Body of pancreas (tissue), 4 donors: ENCODE data around the gene CFB. TPM values are rescaled to one million over a fixed set of nuclear protein-coding genes. Genes with fewer than 3 reads are reported as not detected.

ENCODE experiments used
- ATAC-seq: fragments of 150-250 bp; one replicate; pipeline ENCODE4 v1.9.1; 2016
- DNase-seq, 4 donors: peaks; one replicate each; pipeline ENCODE4 v3.0.0-alpha.2; 2019
- H3K27ac ChIP-seq, 4 donors: fragments of 200-600 bp; sonication (generic); 1 replicate in 3 of 4; 2 replicates in 1 of 4; pipeline versions ENCODE4 v1.5.1 to v1.6.1; 2016 to 2019; ENCODE audit warnings: mild to moderate bottlenecking in 1 of 4, mixed read lengths in 1 of 4, moderate library complexity in 1 of 4
- H3K27me3 ChIP-seq, 2 donors: fragments of 200-600 bp; sonication (generic); one replicate each; pipeline ENCODE4 v1.6.0; 2016; ENCODE audit warnings: mild to moderate bottlenecking in 1 of 2
- H3K36me3 ChIP-seq, 2 donors: fragments of 200-600 bp; sonication (generic); replicated peaks in 1 of 2; 2 replicates each; pipeline ENCODE4 v1.5.1; 2016; ENCODE audit warnings: low read depth in 2 of 2; ENCODE audit not compliant: insufficient read depth in 1 of 2
- H3K4me1 ChIP-seq: fragments of 200-600 bp; sonication (generic); one replicate; pipeline ENCODE4 v1.6.0; 2016
- H3K4me3 ChIP-seq, 2 donors: fragments of 200-600 bp; sonication (generic); 1 replicate in 1 of 2; 2 replicates in 1 of 2; pipeline ENCODE4 v1.5.1; 2016 to 2019
- H3K9me3 ChIP-seq, 3 donors: fragments of 200-600 bp; sonication (generic); 1 replicate in 2 of 3; 2 replicates in 1 of 3; pipeline ENCODE4 v1.5.1; 2016
- CTCF ChIP-seq, 7 experiments: fragments of 450-650 bp in 4 of 7; fragments of 200-600 bp in 3 of 7; sonication (generic) in 3 of 7; IDR thresholded peaks; one replicate each; pipeline ENCODE4 v1.5.1; 2016 to 2019; ENCODE audit warnings: antibody characterized with exemption in 7 of 7
- POLR2A ChIP-seq, 3 donors: fragments of 450-650 bp; IDR thresholded peaks; one replicate each; pipeline ENCODE4 v1.6.1; 2016; ENCODE audit warnings: antibody characterized with exemption in 3 of 3, mild to moderate bottlenecking in 2 of 3
- WGBS, 2 donors: methylation state at CpG; one replicate each; pipeline ENCODE4 v1.1.5; 2017; 5-methylcytosine and 5-hydroxymethylcytosine counted together
- intact Hi-C: fragments of 100-400 bp; cut with DNase I; formaldehyde crosslinking; loops from one replicate; pipeline ENCODE4 v1.15.1; 2023
- total RNA-seq, 2 donors: library from RNA; depleted of rRNA; stranded (reverse); fragments of >200 nt; gene quantifications; one replicate each; pipeline ENCODE4 v1.1.0, GENCODE V29; 2016

The CFB gene
- total RNA-seq, 2 donors from 2014 or later = 21.0 to 33.9 TPM

GRCh38 chr6:31948753-31949413 is 3.0 kb downstream of the CFB start:
- no peak for ATAC-seq
- Histone ChIP-seq H3K4me3 (no peak overlapping the region), H3K27ac (no peak overlapping the region), H3K27me3 (no peaks in the 10 kb centered on the region), H3K36me3 (peaks cover under 1 to 8% of the 10 kb centered on the region in 2 donors), H3K9me3 (no peaks in the 10 kb centered on the region), H3K4me1 (peaks cover 16% of the 10 kb centered on the region)
- WGBS, 2 donors = 83 to 86% methylated on average over 5 to 6 of the region's 6 CpGs
- TF ChIP-seq POLR2A (IDR thresholded peaks at IDR 0.05) = no peak
- no peak for TF ChIP-seq CTCF (IDR thresholded peaks at IDR 0.05)
- DNase-seq = no peak
- intact Hi-C loops = no loop called here

- Histone ChIP-seq H3K27me3 (no peaks in the 10 kb centered on the region), H3K36me3 (peaks cover 8 to 17% of the 10 kb centered on the region in 2 donors), H3K27ac (no peak overlapping the region), H3K4me1 (peaks cover 11% of the 10 kb centered on the region), H3K4me3 (no peak overlapping the region), H3K9me3 (no peaks in the 10 kb centered on the region)
- no peak for TF ChIP-seq POLR2A (IDR thresholded peaks at IDR 0.05)
- DNase-seq (no peak), ATAC-seq (no peak)
- intact Hi-C loops = loop anchor here (5.0 kb wide), 1 partner anchor 268 kb away; the partner anchor contains the start of gene LY6G5C
- WGBS, 2 donors = 77 to 83% methylated on average over 7 of the region's 7 CpGs
These were observed 4.1 kb downstream of the CFB start for GRCh38 chr6:31949926-31950548.

GRCh38 chr6:31952140-31952805 is 6.4 kb downstream of the CFB start:
- intact Hi-C loops = loop anchor here (5.0 kb wide), 1 partner anchor 270 kb away; the partner anchor contains the start of gene LY6G5C

GRCh38 chr6:31952890-31953289 is 7.0 kb downstream of the CFB start:
- WGBS, 2 donors = 68 to 84% methylated on average over 5 of the region's 5 CpGs
- H3K27me3 ChIP-seq = no peaks in the 10 kb centered on the region
- DNase-seq (no peak), ATAC-seq (no peak)
- TF ChIP-seq POLR2A (IDR thresholded peaks at IDR 0.05) = no peak
- no peaks in the 10 kb centered on the region for H3K9me3 ChIP-seq
- peaks cover 8 to 25% of the 10 kb centered on the region in 2 donors for H3K36me3 ChIP-seq
- H3K4me3 ChIP-seq = no peak overlapping the region
- peaks cover 7% of the 10 kb centered on the region for H3K4me1 ChIP-seq
- no peak overlapping the region for H3K27ac ChIP-seq
- intact Hi-C loops = loop anchor here (5.0 kb wide), 1 partner anchor 271 kb away; the partner anchor contains the start of gene LY6G5C

More at GRCh38 chr6:31952140-31952805, 6.4 kb downstream of the CFB start:
- Histone ChIP-seq H3K27ac (no peak overlapping the region), H3K36me3 (peaks cover 8 to 25% of the 10 kb centered on the region in 2 donors), H3K9me3 (no peaks in the 10 kb centered on the region), H3K4me3 (no peak overlapping the region), H3K4me1 (peaks cover under 1% of the 10 kb centered on the region), H3K27me3 (no peaks in the 10 kb centered on the region)
- peak; percentile 76 for ATAC-seq
- 51 to 53% methylated on average over 5 of the region's 5 CpGs for WGBS, 2 donors
- TF ChIP-seq CTCF (IDR thresholded peaks at IDR 0.05) (peak; percentile 54 to 72 (median 64)), POLR2A (IDR thresholded peaks at IDR 0.05) (no peak)
- peak; percentile 61 to 74 (median 64) for DNase-seq

- Histone ChIP-seq H3K4me1 (peaks cover 16% of the 10 kb centered on the region), H3K4me3 (no peak overlapping the region), H3K27ac (no peak overlapping the region), H3K9me3 (no peaks in the 10 kb centered on the region), H3K27me3 (no peaks in the 10 kb centered on the region), H3K36me3 (peaks cover 8 to 25% of the 10 kb centered on the region in 2 donors)
- DNase-seq (no peak), ATAC-seq (no peak)
- WGBS, 2 donors = 95 to 98% methylated on average over 27 to 28 of the region's 28 CpGs
- intact Hi-C loops = loop anchor here (5.0 kb wide), 1 partner anchor 272 kb away; the partner anchor contains the start of gene LY6G5C
- no peak for TF ChIP-seq POLR2A (IDR thresholded peaks at IDR 0.05)
- TF ChIP-seq CTCF (IDR thresholded peaks at IDR 0.05) = no peak
These were observed 8.6 kb downstream of the CFB start for GRCh38 chr6:31954511-31954910.
